GM18499 (cell line): ENCODE data around the gene GGN.
"Not testable (repeated sequence)": the region's sequence is repeated elsewhere in the genome, so short reads cannot be mapped to it uniquely, and the experiment has no call there.

Experiments used
- ATAC-seq: cut with Tn5 transposase; IDR thresholded peaks from one replicate; pipeline ENCODE4 v1.9.1; 2021; ENCODE audit warnings: moderate number of reproducible peaks; ENCODE audit not compliant: insufficient read depth, unreplicated experiment

Gene GGN

GRCh38 chr19:38412961-38413360 is 25.1 kb upstream of the GGN start:
- no peak for ATAC-seq

DNA sequence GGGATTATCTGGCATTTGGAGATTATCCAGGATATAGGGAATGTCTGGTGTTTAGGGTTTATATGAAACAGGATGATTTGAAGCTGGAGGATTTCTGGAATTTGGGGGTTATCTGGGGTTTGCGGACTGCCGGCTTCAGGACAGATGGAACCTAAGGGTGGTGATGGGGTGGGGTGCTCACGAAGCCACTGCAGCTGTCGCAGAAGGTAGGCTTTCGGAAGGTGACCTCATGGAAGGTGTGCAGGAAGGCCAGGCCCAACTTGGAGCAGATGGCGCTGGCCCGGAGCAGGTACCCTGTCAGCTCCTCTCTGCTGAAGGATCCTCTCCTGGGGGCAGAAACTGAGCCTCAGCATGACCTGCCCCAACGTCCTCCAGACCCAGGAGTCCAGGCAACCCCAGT is 24.7 kb upstream of the GGN start:
- no peak for ATAC-seq

DNA sequence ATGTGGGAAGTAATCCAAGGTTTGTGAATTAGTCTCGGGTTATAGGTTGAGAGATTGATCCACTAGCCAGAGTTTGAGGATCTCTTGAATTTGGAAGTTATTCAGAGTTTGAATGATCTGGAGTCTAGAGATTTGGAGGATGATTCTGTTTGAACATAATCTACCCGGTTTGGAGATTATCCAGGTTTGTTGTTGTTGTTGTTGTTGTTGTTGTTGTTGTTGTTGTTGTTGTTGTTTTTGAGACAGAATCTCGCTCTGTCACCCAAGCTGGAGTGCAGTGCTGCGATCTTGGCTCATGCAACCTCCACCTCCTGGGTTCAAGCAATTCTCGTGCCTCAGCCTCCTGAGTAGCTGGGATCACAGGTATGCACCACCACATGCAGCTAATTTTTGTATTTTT is 24.1 kb upstream of the GGN start:
- not testable (repeated sequence) for ATAC-seq

DNA sequence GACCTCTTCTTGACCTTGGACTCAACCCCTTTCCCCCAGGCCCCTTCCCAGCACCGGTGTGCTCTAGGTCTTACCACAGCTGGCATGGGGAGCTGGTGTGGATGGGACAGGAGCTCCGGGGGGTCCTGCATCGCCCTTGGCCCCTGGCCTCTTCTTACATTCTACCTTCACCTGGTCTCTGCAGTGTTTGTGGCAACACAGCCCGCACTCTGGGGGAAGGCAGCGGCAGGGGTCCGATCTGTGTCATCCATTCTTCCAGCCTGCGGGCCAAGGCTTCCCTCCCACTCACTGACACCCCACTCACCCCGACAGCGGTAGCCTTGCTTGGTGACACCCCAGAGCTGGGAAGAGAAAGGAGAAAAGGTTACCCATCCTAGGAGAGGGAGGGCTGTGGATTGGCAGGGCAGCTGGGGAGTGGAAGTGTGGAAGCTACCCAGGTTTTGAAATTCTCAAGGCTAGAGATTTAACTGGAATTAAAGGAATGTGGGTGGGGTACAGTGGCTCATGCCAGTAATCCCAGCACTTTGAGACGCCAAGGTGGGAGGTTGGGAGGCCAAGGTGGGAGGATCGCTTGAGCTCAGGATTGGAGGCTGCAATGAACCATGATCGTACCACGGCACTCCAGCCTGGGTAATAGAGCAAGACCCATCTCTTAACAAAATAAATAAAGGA is 23.3 kb upstream of the GGN start:
- ATAC-seq, result no peak

GRCh38 chr19:38410407-38410806 is 22.6 kb upstream of the GGN start:
- ATAC-seq, result not testable (repeated sequence)

DNA sequence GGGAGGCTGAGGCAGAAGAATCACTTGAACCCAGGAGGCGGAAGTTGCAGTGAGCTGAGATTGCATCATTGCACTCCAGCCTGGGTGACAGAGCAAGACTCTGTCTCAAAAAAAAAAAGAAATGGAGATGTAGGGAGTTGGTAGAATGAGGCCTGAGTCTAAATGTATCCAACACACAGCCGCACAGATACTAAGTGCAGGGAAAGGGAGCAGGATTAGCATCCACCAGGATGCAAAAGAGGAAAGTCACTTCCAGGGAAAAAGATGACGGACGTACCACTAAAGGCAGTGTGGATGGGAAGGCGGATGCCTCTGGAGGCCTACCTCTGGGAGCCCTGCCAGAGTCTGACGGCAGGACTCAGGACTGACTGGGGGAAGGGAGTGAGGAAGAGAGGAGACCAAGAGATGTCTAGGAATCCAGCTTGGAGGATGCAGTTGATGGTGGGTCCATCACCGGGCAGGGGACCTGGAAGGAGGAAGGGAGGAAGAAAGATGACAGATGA is 21.8 kb upstream of the GGN start:
- ATAC-seq, result no peak

GRCh38 chr19:38405276-38405675 is 17.4 kb upstream of the GGN start:
- no peak for ATAC-seq

- no peak for ATAC-seq
These were observed 17.0 kb upstream of the GGN start for GRCh38 chr19:38404858-38405257.

DNA sequence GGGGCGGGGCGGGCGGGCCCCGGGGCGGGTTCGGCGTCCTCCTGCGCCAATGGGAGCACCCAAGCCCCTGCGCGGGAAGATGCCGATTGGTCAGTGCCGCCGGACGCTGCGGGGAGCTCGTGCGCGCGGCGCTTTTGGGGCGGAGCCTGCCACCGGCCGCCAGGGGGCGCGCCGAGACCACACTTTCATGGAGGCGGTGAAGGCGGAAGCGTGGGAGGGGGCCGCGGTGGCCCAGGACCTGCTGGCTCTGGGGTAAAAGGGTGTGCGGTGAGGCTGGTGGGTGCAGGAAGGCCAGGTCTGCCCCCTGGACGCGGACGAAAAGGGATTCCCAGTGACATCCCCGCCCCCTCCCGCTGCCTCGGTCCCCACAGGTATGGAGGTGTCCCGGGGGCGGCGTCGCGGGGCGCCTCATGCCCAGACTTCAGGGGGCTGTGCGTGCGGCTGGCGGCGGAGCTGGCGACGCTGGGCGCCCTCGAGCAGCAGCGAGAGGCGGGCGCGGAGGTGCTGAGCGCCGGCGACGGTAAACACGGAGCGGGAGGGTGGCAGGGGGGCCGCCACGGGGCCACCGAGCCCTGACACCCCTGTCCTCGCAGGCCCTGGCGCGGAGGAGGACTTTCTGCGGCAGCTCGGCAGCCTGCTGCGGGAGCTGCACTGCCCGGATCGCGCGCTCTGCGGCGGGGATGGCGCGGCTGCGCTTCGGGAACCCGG is 15.3 kb upstream of the GGN start, which contains the start of gene FAM98C:
Gene FAM98C (plus strand): TSS at position 127 of the 708 bp plus-strand sequence. CDS start 61 bp downstream, at position 188.
- ATAC-seq, result peak; percentile 67

- no peak for ATAC-seq
These were observed 14.8 kb upstream of the GGN start for GRCh38 chr19:38402623-38402966.

DNA sequence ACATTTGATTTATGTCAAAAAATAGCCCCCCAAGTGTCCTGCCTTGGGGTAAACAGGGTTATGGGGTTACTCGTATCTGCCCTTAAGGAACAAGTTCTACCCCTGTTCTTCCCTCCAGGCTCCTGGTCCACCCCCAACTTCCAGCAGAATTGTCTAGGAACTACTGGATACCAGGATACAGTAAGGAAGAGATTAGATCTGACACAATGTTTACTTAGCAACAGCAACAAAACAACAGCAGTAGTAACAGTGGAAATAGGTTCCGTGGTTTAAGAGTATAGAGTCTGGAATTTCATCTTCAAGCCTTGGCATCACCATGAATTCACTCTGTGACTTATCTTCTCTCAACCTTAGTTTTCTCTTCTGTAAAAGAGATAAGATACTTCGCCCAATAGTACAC is 13.3 kb upstream of the GGN start:
- no peak for ATAC-seq

- ATAC-seq, result no peak
These were observed 12.5 kb upstream of the GGN start for GRCh38 chr19:38400361-38400760.

GRCh38 chr19:38399537-38399936 is 11.7 kb upstream of the GGN start:
- no peak for ATAC-seq

DNA sequence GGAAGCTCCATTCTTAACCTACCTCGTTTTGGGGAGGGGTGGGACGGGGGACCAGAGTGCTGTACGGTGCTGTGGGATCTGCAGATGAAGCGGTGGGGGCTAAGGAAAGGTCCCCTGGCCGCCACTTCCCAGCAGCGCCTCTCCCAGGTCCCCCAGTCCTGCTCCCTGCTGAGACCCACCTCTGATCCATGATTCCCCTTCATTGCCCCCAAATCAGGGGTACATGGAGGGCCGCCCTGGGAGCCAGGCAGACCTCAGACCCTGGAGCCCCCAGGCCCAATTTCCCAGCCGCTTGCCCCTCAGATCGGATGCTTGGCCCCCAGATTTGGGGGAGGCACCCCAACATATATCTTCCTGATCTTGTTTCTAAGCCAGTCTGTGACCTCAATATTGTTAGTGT is 11.2 kb upstream of the GGN start:
- ATAC-seq, result no peak

- ATAC-seq, result no peak
These were observed 7.7 kb upstream of the GGN start for GRCh38 chr19:38395381-38396114.

- no peak for ATAC-seq
These were observed 6.7 kb upstream of the GGN start for GRCh38 chr19:38394488-38394887.

DNA sequence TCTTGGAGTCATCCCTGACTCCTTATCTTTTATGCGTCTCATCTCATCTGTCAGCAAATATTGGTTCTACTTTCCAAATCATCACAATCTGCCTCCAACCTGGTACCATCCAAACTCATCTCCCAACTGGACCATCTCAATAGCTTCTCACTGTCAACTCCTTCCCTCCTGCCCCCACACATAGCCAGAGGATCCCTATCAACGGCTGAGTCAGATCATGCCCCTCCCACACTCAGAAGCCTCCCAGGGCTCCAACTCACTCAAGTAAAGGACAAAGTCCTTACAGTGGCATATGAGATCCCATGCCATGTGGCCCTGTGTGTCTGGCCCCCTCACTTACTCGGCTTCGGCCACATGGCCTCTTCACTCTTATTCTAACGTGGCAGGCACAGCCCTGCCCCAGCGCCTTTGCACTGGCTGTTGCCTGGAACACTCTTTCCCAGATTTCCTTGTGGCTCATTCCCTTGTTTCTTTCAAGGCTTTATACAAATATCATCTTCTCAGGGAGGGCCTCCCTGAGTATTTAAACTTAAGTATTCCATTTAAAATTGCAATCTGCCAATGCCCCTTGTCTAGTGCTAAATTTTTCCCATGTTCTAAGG is 5.0 kb upstream of the GGN start:
- no peak for ATAC-seq

DNA sequence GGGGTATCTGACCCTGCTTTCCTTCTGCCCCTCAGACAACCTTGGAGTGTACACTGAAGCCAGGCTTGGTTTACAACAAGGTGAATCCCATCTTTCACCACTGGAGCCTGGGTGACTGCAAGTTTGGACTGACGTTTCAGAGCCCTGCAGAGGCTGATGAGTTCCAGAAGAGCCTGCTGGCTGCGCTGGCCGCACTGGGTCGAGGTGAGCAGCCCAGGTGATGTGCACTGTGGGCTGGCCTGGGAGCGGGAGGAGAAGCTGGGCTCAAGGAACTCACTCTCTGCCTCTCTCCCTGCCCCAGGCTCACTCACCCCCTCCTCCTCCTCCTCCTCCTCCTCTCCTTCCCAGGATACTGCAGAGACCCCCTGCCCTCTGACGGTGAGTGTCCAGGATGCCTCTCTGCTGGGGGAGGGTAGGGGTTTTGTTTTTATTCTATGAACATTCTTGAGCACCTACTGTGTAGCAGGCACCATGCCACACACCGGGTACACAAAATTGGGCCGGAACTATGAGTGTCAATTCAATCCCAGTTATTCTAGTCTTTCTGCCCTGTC is 4.2 kb upstream of the GGN start:
- no peak for ATAC-seq

DNA sequence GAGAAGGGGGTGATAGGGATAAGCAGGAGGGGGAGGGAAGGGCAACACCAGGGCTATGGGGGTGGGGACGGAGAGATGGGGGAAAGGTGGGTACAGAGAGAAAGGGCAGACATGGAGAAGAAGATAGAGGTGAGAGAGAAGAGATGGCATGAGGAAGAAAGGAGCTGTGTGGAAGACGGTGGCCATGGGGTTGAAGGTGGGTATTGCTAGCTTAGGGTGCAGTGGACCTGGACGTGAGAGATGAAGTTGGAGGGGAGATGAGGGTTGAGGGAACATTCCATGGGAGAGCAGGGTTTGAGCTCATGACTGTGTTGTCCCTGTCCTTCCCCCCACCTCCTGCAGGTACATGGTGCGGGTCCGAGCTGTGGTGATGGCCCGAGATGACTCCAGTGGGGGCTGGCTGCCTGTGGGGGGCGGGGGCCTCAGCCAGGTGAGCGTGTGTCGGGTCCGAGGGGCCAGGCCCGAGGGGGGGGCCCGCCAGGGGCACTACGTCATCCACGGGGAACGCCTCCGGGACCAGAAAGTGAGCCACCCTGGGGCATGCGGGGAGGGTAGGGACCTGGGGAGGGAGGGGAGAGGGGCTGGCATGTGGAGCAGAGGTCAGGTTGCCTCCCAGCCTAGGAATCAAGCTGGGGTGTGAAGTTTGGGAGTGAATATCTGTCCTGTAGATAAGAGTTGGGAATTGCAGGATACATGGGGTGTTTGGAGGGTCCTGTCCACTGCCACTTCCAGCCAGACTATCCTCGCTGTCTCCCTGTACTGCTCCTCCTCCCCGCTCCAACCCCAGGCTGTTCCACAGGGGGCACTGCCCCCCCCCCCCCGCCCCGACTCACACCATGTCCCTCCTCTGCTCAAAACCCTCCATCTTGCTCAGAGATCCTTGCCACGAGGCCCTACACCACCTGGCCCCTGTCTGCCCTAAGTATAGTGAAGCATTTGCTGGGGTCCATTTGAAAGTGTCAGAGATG is 2.4 kb upstream of the GGN start:
- no peak for ATAC-seq
